NCI-H82 (cell line): Measurements from ENCODE around the gene SLC38A1.
A peak's percentile ranks its signal among the peaks of the same experiment; 100 is the strongest.
"Not testable (repeated sequence)": the region's sequence is repeated elsewhere in the genome, so short reads cannot be mapped to it uniquely, and the experiment has no call there.

ENCODE experiments used
- DNase-seq: peaks from one replicate; lab custom pipeline; 2025; lab: John Stamatoyannopoulos, UW

The SLC38A1 gene

DNA sequence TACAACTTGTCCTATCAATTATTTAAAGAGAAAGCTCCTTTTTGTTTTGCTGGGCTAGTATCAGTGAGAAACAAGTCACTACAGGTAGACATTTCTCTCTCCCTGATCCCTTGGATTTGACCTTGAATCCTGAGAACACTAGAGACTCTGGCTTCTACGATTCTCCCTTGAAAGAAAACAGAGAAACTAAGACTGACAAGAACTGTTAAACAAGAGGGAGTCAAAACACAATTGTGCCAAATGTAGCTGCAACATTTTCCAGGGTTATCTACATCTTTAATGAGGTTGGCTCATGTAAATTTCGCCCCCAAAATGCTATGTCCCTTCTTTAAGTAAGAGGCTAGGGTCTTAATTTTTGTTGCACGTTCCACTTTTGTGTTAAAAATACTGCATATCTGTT is 62.4 kb downstream of the SLC38A1 start:
- DNase-seq = no peak

- no peak for DNase-seq
Measured at GRCh38 chr12:46205294-46205693, 63.5 kb downstream of the SLC38A1 start.

- no peak for DNase-seq
Measured at GRCh38 chr12:46201284-46201789, 67.5 kb downstream of the SLC38A1 start.

DNA sequence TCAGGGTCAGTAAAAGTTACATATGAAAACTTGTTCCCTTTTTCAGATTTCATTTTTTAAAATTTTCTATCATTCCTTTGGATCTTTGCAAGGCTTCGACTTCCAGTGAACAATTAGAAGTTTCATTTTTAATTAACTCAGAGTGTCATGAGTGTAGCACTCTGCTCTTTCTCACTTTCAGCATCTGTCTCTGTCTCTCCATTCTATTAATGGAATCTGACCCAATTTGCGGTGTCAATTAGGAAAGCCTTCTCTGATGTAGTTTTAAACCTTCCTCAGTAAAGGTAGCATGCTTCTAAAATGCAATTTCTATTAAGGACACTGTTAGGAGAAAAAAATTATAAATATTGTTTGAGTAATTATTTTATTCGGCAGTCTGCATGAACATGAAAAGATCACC is 68.3 kb downstream of the SLC38A1 start:
- DNase-seq = no peak

- no peak for DNase-seq
Measured at GRCh38 chr12:46198913-46199312, 69.9 kb downstream of the SLC38A1 start.

- DNase-seq = no peak
Measured at GRCh38 chr12:46197883-46198282, 71.0 kb downstream of the SLC38A1 start.

DNA sequence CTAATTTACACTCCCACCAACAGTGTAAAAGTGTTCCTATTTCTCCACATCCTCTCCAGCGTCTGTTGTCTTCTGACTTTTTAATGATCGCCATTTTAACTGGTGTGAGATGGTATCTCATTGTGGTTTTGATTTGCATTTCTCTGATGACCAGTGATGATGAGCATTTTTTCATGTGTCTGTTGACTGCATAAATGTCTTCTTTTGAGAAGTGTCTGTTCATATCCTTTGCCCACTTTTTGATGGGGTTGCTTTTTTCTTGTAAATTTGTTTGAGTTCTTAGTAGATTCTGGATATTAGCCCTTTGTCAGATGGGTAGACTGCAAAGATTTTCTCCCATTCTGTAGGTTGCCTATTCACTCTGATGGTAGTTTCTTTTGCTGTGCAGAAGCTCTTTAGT is 78.3 kb downstream of the SLC38A1 start:
- DNase-seq = not testable (repeated sequence)

GRCh38 chr12:46188170-46188569 is 80.7 kb downstream of the SLC38A1 start:
- no peak for DNase-seq

- DNase-seq = no peak
Measured at GRCh38 chr12:46187023-46187422, 81.8 kb downstream of the SLC38A1 start.

DNA sequence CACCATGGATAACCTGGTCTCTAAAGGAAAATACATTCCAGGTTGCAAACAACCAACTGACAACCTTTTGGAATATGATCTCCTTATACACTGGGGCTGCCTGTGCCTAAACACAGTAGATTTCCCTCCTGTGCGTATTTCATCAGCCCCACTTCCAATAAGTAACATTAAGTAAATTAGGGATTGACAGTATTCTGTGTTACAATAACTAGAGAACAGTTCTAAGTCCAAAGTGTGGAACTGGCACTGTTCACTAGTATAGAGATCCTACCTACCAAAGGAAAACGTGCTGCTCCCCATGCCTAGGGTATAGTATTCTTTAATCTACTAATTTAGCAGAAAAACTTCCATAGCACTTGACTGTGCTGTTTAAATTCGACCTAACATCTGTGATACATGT is 82.8 kb downstream of the SLC38A1 start:
- no peak for DNase-seq

DNA sequence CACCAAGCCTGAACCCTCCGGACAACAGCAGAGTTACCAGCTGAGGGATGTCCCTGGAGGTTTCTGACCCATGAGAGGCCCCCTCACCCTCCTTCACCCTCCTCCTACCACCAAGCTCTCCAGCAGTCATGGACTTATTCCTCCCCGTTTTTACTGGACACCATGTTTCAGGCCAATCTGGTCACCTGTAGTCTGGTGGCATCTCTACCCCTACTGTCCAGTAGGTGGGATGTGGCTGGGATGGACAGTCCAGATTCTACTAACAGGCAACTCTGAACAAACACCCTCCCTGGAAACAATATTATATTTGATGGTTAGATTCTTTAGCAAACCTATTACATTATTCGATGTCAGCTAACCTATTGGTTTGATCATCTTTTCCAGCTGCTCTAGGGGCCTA is 83.2 kb downstream of the SLC38A1 start:
- DNase-seq = no peak

- DNase-seq = no peak
Measured at GRCh38 chr12:46184798-46185595, 83.8 kb downstream of the SLC38A1 start.

DNA sequence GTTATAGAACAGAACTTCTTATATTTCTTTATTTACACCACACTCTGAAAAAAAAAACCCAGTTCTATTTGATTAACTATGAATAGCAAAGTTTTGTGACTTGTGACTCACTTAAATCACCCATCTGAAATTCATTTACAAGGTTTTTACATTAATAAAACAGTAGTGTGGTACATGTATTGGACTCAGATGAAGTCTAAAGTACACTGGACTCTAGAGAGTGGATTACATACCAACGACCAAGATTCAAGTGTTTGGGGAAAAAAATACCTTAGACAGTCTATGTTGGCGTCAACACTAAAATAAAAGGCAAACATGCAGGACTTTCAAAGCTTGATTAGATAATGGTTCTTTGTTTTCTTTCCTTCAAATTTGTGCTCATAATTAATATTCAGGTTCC is 85.7 kb downstream of the SLC38A1 start:
- no peak for DNase-seq

- peak; percentile 30 for DNase-seq
Measured at GRCh38 chr12:46181465-46181864, 87.4 kb downstream of the SLC38A1 start.

- DNase-seq = no peak
Measured at GRCh38 chr12:46179693-46180452, 89.0 kb downstream of the SLC38A1 start.

DNA sequence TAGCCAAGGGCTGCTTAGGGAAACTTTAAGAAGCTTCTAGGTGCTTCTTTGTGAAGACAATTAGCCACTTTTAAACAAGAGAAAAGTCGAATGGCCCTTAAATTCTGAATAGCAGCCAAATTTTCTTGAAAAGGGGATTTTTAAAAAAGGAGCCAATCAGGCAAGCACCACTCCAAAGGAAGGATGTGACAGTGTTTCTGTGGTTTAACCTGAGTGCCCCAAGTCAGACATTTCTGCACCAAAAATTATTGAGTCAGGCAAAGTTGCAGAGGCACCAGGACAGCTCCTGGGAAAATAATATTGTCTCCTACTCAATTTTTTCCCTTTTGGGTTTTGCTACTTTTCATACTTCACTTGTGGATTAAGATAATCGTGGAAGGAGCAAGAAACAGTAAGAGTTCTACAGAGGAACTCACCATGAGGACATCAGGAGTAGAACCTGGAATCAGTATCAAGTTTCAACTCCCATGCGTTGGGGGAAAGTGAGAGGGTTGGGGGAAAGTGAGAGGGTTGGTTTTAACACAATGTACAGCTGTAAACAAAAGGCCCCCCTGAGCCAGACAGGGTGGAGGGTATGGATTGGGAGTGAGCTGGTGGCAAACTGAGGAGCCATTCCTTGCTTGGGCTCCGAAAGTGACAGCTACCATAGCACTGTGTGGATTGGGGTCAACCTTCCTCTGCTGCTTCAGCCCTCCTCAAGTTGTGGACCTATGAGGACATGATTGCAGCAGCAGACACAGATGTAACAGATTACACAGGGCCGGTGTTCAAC is 90.8 kb downstream of the SLC38A1 start:
- no peak for DNase-seq

GRCh38 chr12:46177025-46177424 is 91.8 kb downstream of the SLC38A1 start:
- no peak for DNase-seq

DNA sequence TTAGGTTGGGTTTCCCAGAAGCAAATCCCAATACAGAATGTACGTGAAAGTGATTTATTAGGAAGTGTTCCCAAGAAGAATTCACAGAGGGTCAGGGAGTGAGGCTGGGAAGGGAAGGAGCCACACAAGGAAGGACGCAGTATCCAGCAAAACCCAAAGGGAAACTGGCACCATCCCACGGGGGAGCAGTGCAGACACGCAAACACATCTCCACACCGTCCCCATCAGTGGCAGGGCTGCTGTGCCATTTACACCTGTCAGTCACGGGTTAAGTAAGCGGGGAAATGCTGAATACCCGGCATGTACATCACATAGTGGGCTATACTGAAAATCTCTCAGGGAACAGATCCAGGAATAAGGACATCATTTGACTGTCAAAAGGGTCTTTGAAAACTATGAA is 93.9 kb downstream of the SLC38A1 start:
- no peak for DNase-seq

- no peak for DNase-seq
Measured at GRCh38 chr12:46174061-46174662, 94.7 kb downstream of the SLC38A1 start.

DNA sequence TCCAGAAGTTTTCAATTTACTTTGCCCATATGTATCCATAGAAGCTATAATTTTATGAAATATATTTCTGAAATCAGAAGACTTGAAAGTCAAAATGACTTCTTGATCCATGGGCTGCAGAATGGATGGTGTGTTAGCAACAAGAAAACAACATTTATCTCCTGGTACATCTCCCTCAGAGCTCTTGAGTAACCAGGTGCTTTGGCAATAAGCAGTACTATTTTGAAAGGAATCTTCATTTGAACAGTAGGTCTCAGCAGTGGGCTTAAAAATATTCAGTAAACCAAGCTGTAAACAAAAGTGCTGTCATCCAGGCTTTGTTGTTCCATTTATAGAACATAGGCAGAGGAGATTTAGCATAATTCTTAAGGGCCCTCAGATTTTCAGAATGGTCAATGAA is 100.4 kb downstream of the SLC38A1 start:
- no peak for DNase-seq

DNA sequence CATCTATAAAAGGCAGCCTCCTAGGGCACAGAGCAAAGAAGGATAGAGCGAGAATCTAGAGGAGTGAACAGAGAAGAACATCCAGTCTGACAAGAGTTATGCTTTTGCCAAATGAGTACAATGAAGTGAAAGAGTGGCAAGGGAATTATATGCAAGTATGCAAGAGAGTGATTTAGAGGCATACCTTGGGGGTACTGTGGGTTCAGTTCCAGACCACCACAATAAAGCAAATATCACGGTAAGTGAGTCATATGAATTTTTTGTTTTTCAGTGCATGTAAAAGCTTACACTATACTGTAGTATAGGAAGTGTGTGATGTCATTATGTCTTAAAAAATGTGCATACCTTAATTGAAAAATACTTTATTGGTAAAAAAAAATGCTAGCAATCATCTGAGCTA is 101.4 kb downstream of the SLC38A1 start:
- DNase-seq = no peak

DNA sequence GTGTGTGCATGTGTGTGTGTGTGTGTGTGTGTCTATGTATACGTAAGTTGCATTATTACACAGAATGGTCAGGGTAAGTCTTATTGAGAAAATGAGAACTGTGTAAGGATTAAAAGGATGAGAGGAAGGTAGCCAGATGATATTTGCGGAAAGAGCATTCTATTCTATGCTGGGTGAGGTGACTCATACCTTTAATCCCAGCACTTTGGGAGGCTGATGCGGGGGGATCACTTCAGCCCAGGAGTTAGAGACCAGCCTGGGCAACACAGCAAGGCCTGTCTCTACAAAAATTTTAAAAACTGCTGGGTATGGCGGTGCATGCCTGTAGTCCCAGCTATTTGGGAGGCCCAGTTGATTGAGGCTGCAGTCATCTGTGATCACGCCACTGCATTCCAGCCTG is 103.7 kb downstream of the SLC38A1 start:
- DNase-seq = peak; percentile 32
